NCI-H2081 (cell line): ENCODE data around the gene SP140L.
A peak's percentile ranks its signal among the peaks of the same experiment; 100 is the strongest.
"Not testable (repeated sequence)": the region's sequence is repeated elsewhere in the genome, so short reads cannot be mapped to it uniquely, and the experiment has no call there.

Experiments
- DNase-seq, 2 experiments: peaks; one replicate each; lab custom pipeline; 2025; lab: John Stamatoyannopoulos, UW

Gene SP140L

GRCh38 chr2:230323385-230324106 is 3.4 kb upstream of the SP140L start:
- no peak for DNase-seq

DNA sequence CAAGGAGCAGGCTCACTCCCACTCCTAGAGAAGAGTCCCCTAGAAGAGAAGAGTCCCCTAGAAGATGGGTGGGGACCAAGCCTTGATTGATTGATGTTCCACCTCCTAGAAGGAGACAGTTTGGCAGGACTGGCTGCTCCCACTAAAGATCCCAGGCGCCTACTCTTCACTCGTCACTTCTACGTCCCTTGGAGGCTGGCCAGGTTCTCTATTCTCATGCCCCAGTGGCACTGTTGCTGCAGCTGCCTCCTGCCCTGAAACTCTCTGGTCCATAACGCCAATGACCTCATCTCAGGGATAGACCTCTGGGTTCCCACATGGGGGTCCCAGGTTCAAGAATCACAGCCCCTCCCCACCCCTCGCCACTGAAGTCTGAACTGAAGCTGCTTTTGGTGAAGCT is 2.5 kb upstream of the SP140L start:
- DNase-seq, result no peak

DNA sequence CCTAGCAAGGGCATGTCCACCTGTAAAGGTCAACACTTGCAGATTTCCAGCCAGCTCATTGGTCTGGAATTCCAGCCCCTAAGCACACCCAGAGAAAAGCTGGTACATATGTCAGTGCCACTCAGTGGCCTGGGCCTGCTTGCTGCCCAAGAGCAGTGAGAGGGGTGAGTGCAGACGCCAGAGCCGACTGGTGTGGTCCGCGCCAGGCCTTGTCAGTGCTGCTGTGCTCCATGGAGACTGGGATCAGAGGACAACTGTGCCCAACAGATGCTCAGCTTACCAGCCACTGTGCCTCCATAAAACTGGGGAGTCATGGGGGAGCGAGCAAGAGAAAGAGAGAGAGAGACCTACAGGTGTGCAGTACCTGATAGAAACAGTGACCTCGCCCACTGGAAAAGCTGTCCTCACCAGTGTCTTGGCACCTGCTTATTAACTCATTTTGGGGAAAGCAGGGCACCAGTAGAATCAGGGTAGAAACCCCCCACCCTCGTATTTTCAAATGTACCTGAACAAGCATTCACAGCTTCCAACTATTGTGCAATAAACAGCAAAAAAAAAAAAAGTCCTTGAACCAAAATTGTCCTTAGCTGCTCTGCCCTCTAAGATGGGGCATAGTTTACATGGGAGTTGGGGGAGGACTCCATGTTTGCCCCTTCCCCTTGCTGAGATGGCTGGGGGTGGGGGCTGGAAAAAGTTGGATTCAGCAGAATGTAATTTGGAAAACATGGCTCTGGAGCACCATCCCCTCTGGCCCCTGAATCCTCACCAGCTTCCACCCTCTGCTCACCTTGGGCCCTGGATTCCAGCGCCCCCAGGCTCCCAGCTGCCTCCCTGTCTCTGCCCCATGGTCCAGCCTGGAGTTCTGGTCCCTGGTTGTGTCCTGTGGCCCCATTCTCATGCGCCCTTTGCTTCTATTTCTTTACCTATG is 1.4 kb upstream of the SP140L start:
- no peak for DNase-seq

- peak; percentile 35 to 81 for DNase-seq
Measured at GRCh38 chr2:230327418-230328154, 593 bp downstream of the SP140L start.

DNA sequence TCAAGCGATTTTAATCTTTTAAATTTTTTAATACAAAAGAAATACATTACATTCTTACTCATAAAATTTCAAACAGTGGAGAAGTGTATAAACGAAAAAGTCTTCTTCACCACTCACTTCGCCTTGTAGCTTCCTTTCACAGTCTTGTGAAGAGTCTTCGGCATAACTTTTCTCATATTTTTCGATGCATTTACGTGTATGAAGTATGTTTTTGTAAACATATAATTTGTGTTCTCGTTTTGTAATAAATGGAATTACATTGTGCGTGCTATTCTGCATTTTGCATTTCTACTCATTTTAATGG is 1.1 kb downstream of the SP140L start:
- no peak for DNase-seq

DNA sequence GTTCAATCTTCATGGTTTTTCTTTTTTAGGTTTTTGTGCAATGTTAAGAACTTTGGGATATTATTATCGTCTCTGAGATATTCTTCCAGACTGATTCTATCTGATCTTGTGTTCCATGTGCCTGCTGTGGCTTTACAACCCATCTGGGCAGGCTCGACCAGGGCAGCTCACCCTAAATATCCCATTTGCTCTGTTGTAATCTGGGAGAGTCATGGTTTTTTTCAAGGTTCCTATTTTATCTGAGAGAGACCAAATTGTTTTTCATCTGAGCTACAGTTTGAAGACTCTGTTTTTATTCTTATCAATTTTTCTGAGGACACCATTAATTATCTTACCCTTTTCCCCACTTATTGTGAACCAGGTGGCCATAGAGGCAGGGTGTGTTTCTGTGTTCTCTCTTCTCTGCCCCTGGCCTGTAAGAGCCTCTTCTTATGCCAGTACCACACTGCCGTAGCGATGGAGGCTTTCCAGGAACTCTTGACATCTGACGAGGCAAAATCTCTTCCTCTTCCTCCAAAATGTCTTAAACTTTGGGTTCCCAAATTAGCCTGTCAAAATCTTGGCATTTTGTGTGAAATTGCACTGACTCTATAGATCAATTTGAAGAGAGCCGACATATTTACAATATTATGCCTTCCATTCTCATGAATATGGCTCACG is 3.1 kb downstream of the SP140L start:
- DNase-seq, result no peak

DNA sequence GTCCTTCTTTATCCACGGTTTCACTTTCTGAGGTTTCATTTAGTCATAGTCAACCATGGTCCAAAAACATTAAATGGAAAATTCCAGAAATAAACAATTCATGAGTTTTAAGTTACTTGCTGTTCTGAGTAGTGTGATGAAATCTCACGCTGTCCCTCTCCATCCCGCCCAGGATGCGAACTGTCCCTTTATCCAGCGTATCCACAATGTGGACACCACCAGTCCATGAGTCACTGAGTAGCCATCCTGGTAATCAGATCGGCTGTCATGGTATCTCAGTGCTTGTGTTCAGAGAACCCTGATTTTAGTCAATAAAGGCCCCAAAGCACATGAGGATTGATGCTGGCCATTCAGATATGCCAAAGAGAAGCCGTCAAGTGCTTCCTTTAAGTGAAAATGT is 3.7 kb downstream of the SP140L start:
- DNase-seq, result no peak

DNA sequence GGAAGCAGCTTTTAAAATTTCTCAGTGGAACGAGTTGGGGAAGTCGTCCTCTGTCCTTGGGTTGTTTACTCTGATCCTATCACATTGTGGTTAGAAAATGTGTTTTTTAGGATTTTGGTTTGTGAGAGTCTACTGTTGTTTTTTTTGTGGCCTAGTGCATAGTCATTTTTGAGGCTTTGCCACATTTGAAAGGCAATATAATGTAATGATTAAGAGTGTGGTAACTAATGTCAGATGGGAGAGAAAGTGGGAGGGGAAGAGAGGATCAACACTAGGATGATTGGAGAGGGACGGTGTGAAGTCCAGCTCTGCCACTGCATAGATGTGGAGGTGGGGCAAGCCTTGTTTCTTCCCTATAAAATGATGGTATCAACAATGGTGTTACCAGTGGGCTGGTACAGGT is 8.5 kb downstream of the SP140L start:
- DNase-seq, result no peak

DNA sequence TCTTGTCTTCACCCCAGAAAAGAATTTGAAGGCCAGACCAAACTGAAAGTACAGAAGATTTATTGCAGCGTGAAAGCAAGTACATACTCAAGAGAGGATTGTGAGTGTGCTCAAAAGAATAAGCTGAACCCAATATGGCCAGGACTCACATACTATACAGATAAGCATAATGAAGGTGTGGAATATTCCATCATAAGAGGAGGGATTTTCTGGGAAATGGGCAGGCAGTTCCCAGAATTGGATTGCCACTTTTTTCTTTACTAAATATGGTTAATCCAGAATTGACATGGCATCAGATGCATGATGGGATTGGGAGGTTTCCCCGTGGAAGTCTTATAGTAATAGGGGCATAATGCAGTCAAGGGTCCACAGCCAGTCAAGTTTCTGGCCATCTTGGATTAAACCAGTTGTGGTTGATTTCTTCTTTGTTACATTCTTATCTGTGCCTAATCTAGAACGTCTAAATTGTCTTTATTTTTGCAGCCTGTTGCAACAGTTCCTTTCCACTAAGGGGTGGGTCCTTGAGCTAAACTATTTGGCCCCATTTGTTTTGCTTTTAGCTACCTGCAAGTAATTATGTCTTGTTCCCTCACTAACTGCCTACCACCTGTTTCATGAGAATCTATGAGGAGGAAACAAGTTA is 9.0 kb downstream of the SP140L start:
- no peak for DNase-seq

GRCh38 chr2:230341936-230342528 is 15.0 kb downstream of the SP140L start:
- DNase-seq, result not testable (repeated sequence)

- DNase-seq, result not testable (repeated sequence)
Measured at GRCh38 chr2:230343041-230343624, 16.1 kb downstream of the SP140L start.

- no peak for DNase-seq
Measured at GRCh38 chr2:230343747-230344146, 16.8 kb downstream of the SP140L start.

GRCh38 chr2:230346465-230346864 is 19.5 kb downstream of the SP140L start:
- DNase-seq, result no peak

DNA sequence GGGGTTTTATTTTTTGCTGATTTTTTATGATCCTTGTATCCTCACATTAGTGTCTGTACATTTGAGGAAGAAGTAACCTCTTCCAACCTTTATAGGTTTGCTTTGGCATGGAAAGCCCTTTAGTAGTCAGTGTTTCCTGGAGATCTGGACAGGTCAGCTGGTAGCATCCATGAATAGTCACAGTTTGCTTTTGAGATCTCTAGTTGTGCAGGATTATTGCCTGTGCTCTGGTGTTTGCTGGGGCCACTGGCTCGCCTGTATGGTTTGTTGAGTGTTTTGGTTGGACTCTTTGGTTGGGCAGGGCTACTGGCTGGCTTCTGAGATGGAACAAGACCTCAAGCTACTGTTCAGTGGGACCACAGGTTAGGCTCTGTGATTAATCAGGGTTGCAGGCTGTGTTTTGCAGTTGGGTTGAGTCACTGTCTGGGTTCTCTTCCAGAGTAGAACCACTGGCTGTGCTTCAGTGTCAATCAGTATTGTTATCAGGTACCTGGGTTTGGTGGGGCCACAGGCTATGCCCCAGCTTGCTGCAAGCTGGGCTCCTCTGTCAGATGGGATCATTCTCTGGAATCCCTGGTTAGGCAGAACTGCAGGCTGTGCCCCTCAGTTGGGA is 20.0 kb downstream of the SP140L start:
- no peak for DNase-seq

- DNase-seq, result no peak
Measured at GRCh38 chr2:230347659-230348305, 20.8 kb downstream of the SP140L start.

DNA sequence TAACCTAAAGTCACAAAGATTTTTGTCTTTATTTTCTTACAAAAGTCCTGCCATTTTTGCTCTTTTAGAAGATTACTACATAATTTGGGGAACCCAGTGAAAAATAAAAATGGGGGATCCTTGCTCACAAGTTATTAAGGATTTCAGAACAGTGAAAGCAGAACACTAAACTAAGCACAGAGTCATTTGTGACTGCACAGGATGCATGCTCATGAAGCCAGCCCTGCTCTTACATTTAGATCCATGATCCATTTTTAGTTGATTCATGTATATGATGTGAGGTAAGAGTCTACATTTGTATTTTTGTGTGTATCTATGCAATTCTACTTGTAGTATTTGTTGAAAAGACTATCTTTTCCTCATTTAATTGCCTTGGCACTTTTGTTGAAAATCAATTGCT is 21.8 kb downstream of the SP140L start:
- DNase-seq, result no peak

GRCh38 chr2:230356084-230356483 is 29.1 kb downstream of the SP140L start:
- no peak for DNase-seq

DNA sequence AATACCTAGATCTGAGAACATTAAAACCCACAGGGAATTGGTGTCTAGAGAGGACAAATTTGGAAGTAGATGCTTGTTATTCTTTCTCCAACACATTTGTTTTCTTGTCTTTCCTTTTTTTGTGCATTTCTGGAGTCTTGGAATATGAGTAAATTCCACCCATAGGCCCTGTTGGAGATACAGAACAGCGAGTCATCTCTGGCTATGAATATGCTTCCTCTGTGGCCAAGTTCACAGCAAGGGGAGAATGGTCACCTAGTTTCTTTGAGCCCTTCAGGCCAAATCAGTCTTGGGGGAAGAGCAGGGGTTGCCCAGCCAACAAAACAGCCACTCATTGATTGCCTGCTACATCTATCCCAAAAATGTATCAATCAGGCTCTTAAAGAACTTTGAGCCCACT is 31.3 kb downstream of the SP140L start:
- no peak for DNase-seq

GRCh38 chr2:230360028-230360427 is 33.0 kb downstream of the SP140L start:
- no peak for DNase-seq
